CD4-positive, alpha-beta T cell treated with Interleukin-6 for 4 hours (primary cell): Measurements from ENCODE around the gene PRKRA.
"Not testable (repeated sequence)": the region's sequence is repeated elsewhere in the genome, so short reads cannot be mapped to it uniquely, and the experiment has no call there.

ENCODE experiments used
- DNase-seq: peaks from one replicate; pipeline ENCODE4 v3.0.0-alpha.2; 2020; ENCODE audit warnings: mixed read lengths

The PRKRA gene

DNA sequence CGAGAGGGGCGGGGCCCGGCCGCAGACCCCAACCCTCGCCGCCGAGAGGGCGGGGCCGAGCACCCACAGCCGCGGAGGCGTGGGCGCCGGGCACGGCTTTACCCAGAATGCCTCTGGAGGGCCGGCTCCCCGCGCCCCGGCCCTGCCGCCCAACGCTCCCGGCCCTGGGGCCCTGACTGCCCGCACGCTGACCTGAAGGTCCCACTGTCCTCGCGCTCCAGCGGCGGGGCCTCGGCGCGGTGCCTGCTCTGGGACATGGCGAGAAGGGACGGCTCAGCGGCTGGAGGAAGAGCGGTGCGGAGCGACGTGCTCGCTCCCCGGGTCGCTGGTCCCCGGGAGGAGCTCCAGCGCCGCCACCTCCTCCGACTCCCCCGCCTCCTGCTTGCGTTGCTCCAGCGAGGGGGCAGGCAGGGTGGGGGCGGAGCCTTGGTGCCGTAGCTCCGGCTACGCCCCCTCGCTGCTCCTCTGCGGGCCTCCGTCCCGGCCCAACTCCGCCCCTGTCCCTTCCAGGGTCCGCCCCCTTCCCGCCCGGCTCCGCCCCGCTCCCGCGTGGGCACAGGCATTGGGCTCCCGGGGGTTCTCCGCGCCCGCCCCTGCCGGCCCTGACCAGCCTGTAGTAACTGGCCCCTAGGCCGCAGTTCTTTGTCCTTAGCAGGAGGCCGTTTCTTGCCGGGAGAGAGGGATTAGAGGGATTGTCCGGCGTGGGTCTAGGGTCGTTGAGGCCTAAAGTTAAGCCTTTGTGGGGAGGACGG is at the start of gene PRKRA, which contains the start of gene PJVK:
PRKRA (minus strand) TSS at position 402 of the 752 bp plus-strand sequence; CDS start at position 257, 145 bp downstream.
PJVK (plus strand) TSS at position 605 of the 752 bp plus-strand sequence. CDS start 2,032 bp downstream, outside the sequence.
- peak; percentile 96 for DNase-seq

- DNase-seq: no peak
Observed at GRCh38 chr2:178499640-178500039, 48.7 kb upstream of the PRKRA start.

DNA sequence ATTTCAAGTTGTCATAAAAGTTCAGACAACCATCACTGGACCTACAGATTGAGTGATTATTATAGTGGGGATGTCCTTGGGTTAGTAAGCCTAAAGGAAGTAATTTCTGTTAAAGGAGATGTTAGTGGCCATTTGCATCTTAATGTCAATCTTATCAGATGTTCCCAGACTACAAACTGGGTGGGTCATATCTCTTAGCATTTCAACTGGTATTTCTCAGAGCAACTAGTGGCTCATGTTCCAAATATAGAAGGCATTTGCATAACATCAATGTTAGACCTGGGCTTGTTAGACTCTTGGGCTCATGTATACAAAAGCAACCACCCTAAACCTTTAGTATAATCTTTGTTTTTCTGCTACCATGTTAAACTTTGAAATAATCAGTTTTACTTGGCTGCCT is 47.2 kb upstream of the PRKRA start:
- no peak for DNase-seq

GRCh38 chr2:178496049-178496448 is 45.1 kb upstream of the PRKRA start:
- no peak for DNase-seq

- no peak for DNase-seq
Observed at GRCh38 chr2:178491612-178492011, 40.6 kb upstream of the PRKRA start.

DNA sequence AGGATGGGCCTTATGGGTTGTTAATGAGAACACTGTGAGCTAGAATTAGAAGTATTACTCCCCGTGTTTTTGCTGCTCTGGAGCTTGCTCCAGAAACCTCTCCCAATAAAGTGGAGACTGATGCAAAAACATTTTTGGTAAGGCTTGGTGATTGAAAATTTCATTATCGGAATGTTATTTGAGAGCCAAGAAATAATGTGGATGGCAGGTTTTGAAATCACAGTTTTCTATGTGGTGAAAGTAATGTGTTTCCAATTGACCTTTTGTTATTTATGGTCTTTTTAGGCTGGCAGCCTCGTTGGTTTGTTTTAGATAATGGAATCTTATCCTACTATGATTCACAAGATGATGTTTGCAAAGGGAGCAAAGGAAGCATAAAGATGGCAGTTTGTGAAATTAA is 34.4 kb upstream of the PRKRA start:
- DNase-seq: no peak

DNA sequence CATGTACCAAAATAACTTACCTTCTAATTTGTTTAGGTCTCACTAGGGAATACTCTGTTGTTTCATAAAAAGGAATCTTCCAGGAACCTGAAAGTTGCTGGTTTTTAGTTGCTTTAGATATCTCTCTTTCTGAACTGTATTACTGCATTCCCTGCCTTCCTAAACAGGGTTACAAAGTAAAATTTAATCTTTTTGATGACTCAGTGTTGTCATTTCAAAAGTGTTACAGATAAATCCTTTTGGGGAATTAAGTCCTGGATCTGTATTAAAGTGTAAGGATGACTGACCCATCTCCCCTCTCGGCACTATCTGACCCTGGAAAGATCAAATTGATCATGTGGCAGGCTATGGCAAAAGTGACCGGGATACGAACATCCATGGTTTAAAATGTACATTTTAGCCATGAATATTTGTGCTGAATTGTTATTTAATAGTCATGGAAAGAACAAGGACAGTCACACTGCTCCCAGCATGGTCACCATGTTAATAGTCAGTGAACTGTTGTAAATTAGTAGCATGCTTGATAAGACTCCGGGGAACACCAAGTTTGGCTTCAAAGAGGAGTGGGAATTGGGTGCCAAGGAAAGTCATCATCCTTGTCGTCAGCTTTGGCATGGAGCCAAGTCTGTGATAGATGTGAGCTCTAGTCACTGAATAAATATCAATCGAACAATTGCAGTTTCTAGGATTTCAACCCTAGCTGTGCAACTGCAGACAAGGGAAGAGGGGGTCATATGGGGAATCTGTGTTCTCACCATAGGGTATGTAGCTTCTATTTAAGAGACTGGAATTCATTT is 33.5 kb upstream of the PRKRA start:
- DNase-seq: no peak

DNA sequence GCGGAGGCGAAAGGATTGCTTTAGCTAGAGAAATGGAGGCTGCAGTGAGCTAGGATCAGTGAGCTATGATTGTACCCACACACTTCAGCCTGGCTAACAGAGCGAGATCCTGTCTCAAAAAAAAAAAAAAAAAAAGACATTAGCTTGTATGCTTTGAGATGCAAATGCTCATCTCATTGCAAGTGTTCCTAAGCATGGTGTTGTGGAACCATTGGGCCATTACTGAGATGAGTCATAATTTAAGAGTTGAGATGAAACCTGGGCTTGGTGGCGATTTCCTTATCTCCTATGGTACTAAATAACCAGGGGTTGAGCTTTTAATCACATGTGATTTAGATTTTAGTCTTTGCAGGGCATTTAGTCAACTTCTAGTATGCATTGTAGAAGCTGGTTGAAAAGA is 31.5 kb upstream of the PRKRA start:
- no peak for DNase-seq

DNA sequence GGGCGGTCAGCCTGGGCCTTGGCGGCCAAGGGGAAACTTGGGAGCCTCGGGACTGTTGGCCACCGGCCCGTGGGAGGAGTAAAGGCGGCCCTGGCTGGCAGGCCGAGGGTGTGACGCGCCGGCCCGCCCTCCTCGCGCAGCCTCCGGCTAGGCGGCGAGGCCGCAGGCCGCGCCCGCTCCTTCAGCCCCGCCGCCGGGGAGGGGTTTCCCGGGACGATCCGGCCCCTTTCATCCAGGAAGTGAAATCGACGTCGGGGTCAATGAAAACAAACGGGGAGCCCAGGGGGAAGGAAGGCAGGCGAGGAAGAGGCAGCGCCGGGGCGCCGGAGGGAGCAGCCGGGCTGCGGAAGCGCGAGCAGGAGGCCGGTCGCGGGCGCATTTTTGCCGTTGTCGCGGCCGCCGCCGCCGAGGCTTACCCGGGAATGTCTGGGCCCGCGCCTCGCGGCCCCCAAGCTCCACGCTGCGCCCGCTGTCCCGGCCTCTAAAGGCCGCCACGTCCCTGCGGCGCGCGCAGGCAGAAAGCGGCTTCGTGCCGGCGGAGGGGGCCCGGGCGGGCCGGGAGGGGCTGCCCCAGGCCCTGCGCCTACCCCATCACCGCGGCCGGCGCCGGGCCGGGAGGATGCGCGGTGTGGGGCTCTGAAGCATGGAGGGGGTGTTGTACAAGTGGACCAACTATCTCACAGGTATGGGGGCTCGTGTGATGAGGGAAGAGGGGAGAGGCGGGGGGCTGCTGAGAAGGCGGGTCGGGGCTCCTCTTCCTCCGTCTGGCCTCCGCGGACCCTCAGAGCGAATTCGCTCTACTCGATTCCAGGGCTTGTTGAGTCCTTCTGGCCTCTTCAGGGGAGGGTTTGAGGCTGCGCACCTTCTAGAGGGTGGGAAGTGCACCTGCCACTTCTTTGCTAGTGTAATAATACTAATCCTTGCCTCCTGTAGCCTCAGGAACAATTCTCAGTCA is 29.5 kb upstream of the PRKRA start, which contains the start of gene PLEKHA3:
PLEKHA3 (plus strand) TSS at position 231 of the 955 bp plus-strand sequence; CDS start at position 644, 413 bp downstream.
- DNase-seq: peak; percentile 87

DNA sequence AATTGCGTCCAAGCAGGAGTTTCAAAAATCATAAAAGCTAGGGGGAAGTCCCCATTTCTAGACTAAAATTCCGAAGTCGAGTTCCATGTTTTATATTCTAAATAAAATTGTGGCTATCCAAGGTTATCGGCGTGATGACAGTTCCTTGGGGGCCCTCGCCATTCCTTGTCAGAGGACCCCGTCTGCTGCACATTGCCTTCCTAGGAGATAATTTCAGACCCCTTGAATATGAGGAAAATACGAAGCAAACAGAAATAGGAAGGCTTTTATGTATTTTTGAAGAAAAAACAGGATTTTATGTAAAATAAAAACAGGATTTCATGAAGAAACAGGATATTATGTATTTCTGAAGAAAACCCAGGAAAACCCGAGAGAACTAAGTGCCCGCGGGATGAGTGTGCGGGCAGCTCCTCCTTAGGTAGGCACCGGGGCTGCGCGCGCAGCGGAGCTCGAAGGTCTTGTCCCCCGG is 28.8 kb upstream of the PRKRA start:
- no peak for DNase-seq

DNA sequence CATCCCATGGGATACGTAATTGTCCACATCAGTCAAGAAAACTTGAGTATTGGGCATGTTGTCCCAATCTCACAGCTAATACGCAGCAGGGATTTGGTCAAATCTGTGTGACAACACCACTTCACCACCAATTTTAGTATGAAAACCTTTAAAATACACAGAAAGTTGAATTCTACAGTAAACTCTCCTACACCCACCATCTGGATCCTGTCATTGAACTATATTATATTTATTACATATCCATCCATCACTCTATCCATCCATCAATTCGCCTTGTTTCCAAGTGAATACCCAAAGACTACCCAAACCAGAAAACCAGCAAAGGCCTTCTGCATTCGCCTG is 28.3 kb upstream of the PRKRA start:
- no peak for DNase-seq

DNA sequence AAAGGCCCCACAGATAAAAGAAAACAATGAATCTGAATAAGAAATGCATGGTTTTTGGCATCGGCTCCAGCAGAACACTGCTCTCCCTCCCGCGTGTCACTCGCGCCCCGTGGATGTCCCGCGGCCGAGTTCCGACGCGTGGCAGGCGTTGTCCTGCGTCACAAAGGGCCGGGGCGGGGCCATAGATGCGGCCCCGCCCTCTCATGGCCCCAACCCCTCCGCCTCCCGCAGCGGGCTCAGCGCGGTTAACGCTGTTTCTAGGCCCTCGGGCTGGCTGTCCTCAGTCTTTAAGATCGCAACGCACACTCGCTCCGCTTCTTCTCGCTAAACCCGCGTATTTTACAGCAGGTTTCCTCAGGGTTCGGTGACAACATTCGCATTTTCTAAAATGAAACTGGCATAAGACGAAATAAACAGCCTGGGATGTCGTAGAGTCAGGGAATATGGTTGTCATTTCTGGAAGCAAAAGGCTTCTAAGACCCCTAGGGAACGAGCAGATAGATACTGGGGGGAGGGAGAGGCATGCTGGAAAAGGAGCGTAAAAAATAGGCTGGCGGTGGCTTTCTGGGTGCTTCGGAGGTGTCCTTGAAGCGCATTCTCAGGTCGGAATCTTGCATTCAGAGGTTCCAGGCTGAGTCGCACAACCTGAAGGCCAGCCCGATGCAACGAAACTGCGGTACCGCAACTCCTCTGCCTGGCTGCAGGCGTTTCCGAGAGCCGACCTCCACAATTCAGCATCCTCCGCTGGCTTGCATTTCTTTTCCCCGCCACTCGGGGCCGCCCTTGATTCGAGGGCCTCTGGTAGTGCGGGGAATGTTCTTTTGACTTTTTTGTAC is 27.7 kb upstream of the PRKRA start, which contains the start of gene FKBP7:
FKBP7 (minus strand) TSS at position 162 of the 836 bp plus-strand sequence; CDS start at position 61, 101 bp downstream.
- DNase-seq: peak; percentile 88

DNA sequence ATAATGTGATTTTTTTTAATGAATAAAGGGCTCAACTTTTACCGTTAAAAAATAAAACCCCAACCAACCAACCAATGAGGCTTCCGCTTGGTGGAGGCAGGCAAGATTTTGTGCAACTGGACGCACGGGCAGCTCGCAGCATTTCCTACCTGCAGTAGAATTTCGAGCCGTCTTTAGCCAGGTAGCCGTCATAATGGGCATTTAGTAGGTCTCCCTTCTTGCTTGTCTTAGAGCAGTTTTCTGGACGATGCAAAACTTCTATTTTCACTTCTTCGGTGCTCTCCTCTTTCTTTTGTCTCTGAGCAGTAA is 27.1 kb upstream of the PRKRA start:
- peak; percentile 7 for DNase-seq

DNA sequence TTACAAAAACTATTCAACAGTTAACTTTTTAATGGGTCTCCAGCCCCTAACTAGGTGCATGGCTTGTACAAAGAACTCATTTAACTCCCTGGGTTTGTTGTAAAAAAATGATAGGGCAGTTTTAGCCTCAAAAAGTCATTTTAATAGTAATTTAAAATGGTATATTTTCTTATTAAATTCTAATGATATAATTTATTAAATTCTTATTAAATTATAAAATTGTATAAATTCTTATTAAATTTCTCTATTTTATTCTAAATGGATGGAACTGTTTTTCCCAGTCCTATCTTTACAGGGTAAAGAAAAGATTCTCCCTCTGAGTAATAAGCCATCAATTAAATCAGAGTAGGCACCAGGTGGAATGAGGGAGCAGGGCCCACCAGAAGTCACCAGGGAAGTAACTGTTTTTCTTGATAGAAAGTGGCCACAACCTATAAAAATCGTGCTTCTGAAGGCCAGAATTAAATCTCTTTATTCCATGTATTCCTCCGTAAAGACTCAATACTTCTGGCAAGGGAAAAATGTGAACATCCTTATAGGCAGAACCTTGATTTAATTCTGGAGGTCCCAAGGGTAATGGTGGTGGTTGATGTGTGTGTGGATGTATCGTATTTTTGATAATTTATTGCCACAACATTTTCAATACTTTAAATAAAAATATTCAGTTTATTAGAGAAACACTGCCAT is 26.6 kb upstream of the PRKRA start:
- DNase-seq: no peak

- no peak for DNase-seq
Observed at GRCh38 chr2:178476477-178476876, 25.5 kb upstream of the PRKRA start.

DNA sequence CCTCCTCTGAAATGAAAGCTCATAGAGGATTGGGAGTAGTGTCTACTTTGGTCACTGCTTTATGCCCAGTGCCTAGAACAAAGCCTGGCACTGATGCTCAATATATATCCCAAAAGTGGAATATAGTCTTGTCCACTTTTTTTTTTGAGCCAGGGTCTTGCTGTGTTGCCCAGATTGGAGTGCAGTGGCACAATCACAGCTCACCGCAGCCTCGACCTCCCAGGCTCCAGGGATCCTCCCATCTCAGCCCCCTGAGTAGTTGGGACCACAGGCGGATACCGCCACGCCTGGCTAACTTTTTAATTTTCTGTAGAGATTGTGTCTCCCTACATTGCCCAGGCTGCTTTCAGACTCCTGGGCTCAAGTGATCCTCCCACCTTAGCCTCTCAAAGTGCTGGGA is 23.6 kb upstream of the PRKRA start:
- no peak for DNase-seq

DNA sequence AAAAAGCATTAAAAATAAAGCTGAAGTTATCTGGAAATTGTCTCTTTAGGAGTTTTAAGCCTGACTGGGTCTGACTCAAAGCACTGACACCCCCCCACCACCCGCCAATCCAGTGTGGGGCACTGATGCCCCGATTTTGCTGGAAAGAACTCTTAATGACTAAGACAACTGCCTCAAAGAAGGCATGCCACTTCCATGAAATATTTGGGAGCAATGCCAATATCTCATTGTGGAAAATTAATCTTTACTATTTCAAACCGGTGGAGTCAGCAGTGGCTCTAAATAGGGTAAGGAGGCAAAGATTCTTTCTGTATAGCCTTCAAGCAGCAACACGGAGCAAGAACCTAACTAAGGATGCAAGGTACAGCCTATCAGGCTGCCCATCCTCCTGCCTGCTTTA is 23.0 kb upstream of the PRKRA start:
- no peak for DNase-seq

DNA sequence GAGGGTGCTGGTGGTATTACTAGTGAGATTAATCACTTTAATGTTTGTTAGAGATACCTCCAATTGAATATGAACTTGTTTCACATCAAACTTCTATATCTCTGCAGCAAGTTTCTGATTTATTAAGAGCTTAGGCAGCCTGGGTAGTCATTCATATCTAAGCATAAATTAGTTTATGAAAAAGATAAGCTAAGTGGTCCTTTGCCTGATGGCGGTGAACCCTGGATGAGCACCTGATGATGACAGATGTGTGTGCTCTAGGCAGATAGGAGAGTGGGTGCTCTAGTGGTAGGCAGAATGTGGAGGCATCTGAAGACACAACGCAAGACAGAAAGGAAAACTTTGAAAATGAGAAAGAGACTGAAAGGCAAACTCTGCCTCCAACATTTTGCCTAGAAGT is 22.4 kb upstream of the PRKRA start:
- DNase-seq: no peak

DNA sequence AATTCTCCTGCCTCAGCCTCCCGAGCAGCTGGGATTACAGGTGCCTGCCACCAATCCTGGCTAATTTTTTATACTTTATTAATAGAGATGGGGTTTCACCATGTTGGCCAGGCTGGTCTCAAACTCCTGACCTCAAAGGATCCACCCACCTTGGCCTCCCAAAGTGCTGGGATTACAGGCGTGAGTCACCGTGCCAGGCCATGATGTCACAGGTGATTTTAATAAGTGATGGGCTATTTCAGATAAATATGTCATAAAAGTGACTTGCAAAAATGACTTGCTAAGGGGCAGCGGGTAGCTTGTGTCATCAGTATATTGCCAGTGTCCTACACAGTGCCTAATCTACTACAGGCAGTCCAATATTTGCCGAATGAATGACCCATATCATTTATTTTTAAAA is 20.3 kb upstream of the PRKRA start:
- DNase-seq: not testable (repeated sequence)

GRCh38 chr2:178469219-178469849 is 18.4 kb upstream of the PRKRA start:
- DNase-seq: no peak
